HUDEP-2 (cell line): ENCODE results near the gene CHST11.

Source experiments
- DNase-seq, 76 experiments: peaks; one replicate each; lab custom pipeline; 2025; ENCODE audit not compliant: unreplicated experiment in 76 of 76; lab: John Stamatoyannopoulos, UW

CHST11 gene

GRCh38 chr12:104478396-104479122 lies 21.8 kb downstream of the CHST11 start:
- DNase-seq: peak in 16 of 76 experiments; percentile 12 to 61 (median 20)

GRCh38 chr12:104479123-104479662 lies 22.4 kb downstream of the CHST11 start:
- no peak for DNase-seq

- DNase-seq: peak in 33 of 76 experiments; percentile 14 to 62 (median 39)
These were observed 23.3 kb downstream of the CHST11 start for GRCh38 chr12:104480012-104480411.

GRCh38 chr12:104480826-104481440 lies 24.2 kb downstream of the CHST11 start:
- no peak for DNase-seq

GRCh38 chr12:104482113-104482512 lies 25.4 kb downstream of the CHST11 start:
- DNase-seq: no peak

- DNase-seq: no peak
These were observed 26.0 kb downstream of the CHST11 start for GRCh38 chr12:104482748-104483147.

- no peak for DNase-seq
These were observed 27.3 kb downstream of the CHST11 start for GRCh38 chr12:104484079-104484478.

- peak in 25 of 76 experiments; percentile 14 to 61 (median 35) for DNase-seq
These were observed 29.1 kb downstream of the CHST11 start for GRCh38 chr12:104485651-104486362.

GRCh38 chr12:104486363-104486750 lies 29.6 kb downstream of the CHST11 start:
- DNase-seq: no peak

GRCh38 chr12:104486943-104487819 lies 30.4 kb downstream of the CHST11 start:
- peak in 1 of 76 experiments; percentile 4 for DNase-seq

GRCh38 chr12:104488374-104488773 lies 31.6 kb downstream of the CHST11 start:
- DNase-seq: no peak

- peak in 18 of 76 experiments; percentile 9 to 56 (median 30) for DNase-seq
These were observed 33.4 kb downstream of the CHST11 start for GRCh38 chr12:104490186-104490585.

GRCh38 chr12:104490850-104491249 lies 34.1 kb downstream of the CHST11 start:
- DNase-seq: no peak

- DNase-seq: no peak
These were observed 36.7 kb downstream of the CHST11 start for GRCh38 chr12:104493496-104493895.

- no peak for DNase-seq
These were observed 37.5 kb downstream of the CHST11 start for GRCh38 chr12:104494137-104494792.

- DNase-seq: no peak
These were observed 38.0 kb downstream of the CHST11 start for GRCh38 chr12:104494793-104495158.

- no peak for DNase-seq
These were observed 39.0 kb downstream of the CHST11 start for GRCh38 chr12:104495786-104496185.

GRCh38 chr12:104496336-104496735 lies 39.6 kb downstream of the CHST11 start:
- DNase-seq: no peak

- no peak for DNase-seq
These were observed 41.6 kb downstream of the CHST11 start for GRCh38 chr12:104498211-104498801.
